WTC11 (cell line): ENCODE results near the gene SPACA1. TPM values are rescaled to one million over a fixed set of nuclear protein-coding genes. Genes with fewer than 3 reads are reported as not detected.

Experiments
- ATAC-seq: fragments of 200-7000 bp; cut with Tn5 transposase; 2 replicates; pipeline ENCODE4 v1.10.0; 2021; ENCODE audit warnings: mild to moderate bottlenecking, moderate library complexity
- CTCF ChIA-PET: fragments of 300-600 bp; sonication (Branson Sonifier 250); formaldehyde crosslinking; loops from one replicate; lab custom pipeline; 2021; ENCODE audit warnings: antibody characterized with exemption; lab: Charles Lee
- POLR2A ChIA-PET: fragments of 350-600 bp; sonication (Branson Sonifier 250); formaldehyde crosslinking; loops from one replicate; lab custom pipeline; 2021; ENCODE audit warnings: antibody characterized with exemption; lab: Charles Lee
- DNase-seq: peaks from one replicate; pipeline ENCODE4 v3.0.0; 2021; ENCODE audit warnings: low spot score
- H3K27ac Mint-ChIP-seq: 2 replicates; pipeline ENCODE4 v1.8.0; 2021; ENCODE audit warnings: mixed read lengths
- H3K27me3 Mint-ChIP-seq: 2 replicates; pipeline ENCODE4 v1.8.0; 2021; ENCODE audit warnings: low read depth, mild to moderate bottlenecking, moderate library complexity, mixed read lengths
- H3K36me3 Mint-ChIP-seq: 2 replicates; pipeline ENCODE4 v1.8.0; 2021; ENCODE audit warnings: mixed read lengths
- H3K4me1 Mint-ChIP-seq: 2 replicates; pipeline ENCODE4 v1.8.0; 2022; ENCODE audit warnings: mixed read lengths
- H3K4me3 Mint-ChIP-seq: 2 replicates; pipeline ENCODE4 v1.8.0; 2021; ENCODE audit warnings: mild to moderate bottlenecking, moderate library complexity, mixed read lengths
- H3K9me3 Mint-ChIP-seq: 2 replicates; pipeline ENCODE4 v1.8.0; 2021; ENCODE audit warnings: mixed read lengths
- AFF4 ChIP-seq: sonication (generic); formaldehyde crosslinking; IDR thresholded peaks from 2 replicates; pipeline ENCODE4 v1.8.1; 2023; ENCODE audit warnings: mild to moderate bottlenecking, missing genetic modification reagents, borderline replicate concordance
- ARID4B ChIP-seq: sonication (generic); formaldehyde crosslinking; IDR thresholded peaks from 2 replicates; pipeline ENCODE4 v1.8.0; 2023; ENCODE audit warnings: missing genetic modification reagents, mild to moderate bottlenecking, borderline replicate concordance
- ATF6 ChIP-seq: sonication (generic); formaldehyde crosslinking; IDR thresholded peaks from 2 replicates; pipeline ENCODE4 v1.8.1; 2023; ENCODE audit warnings: mild to moderate bottlenecking, missing genetic modification reagents
- EMX1 ChIP-seq: fragments of 250-450 bp; sonication (Bioruptor Pico); IDR thresholded peaks from 2 replicates; pipeline ENCODE4 v1.8.0; 2021; ENCODE audit warnings: mild to moderate bottlenecking
- ETV6 ChIP-seq: sonication (generic); formaldehyde crosslinking; IDR thresholded peaks from 2 replicates; pipeline ENCODE4 v1.8.1; 2022; ENCODE audit warnings: mild to moderate bottlenecking, missing genetic modification reagents
- GRHL2 ChIP-seq: fragments of 250-450 bp; sonication (Bioruptor Pico); IDR thresholded peaks from 2 replicates; pipeline ENCODE4 v1.8.0; 2022; ENCODE audit warnings: mild to moderate bottlenecking, moderate library complexity; ENCODE audit not compliant: insufficient replicate concordance, severe bottlenecking
- GTF2I ChIP-seq: fragments of 250-450 bp; sonication (Bioruptor Pico); conservative IDR thresholded peaks from 2 replicates; pipeline ENCODE4 v1.4.0; 2021; ENCODE audit warnings: mild to moderate bottlenecking
- HMGA2 ChIP-seq: fragments of 250-450 bp; sonication (Bioruptor Pico); IDR thresholded peaks from 2 replicates; pipeline ENCODE4 v1.4.0; 2021; ENCODE audit warnings: mild to moderate bottlenecking, moderate library complexity
- IRF2 ChIP-seq: sonication (generic); formaldehyde crosslinking; IDR thresholded peaks from 2 replicates; pipeline ENCODE4 v1.8.0; 2022; ENCODE audit warnings: low read depth, missing genetic modification reagents, borderline replicate concordance
- MYBL2 ChIP-seq: sonication (generic); formaldehyde crosslinking; IDR thresholded peaks from 2 replicates; pipeline ENCODE4 v1.8.1; 2023; ENCODE audit warnings: mild to moderate bottlenecking, moderate library complexity, missing genetic modification reagents
- NFATC4 ChIP-seq: fragments of 250-450 bp; sonication (Bioruptor Pico); IDR thresholded peaks from 2 replicates; pipeline ENCODE4 v1.9.0; 2021; ENCODE audit warnings: mild to moderate bottlenecking
- SOX15 ChIP-seq: fragments of 250-450 bp; sonication (Bioruptor Pico); IDR thresholded peaks from 2 replicates; pipeline ENCODE4 v1.9.0; 2021; ENCODE audit warnings: mild to moderate bottlenecking
- ZBTB21 ChIP-seq: sonication (generic); formaldehyde crosslinking; IDR thresholded peaks from 2 replicates; pipeline ENCODE4 v1.8.1; 2023; ENCODE audit warnings: mild to moderate bottlenecking, missing genetic modification reagents, borderline replicate concordance
- ZBTB43 ChIP-seq: sonication (generic); formaldehyde crosslinking; IDR thresholded peaks from 2 replicates; pipeline ENCODE4 v1.8.1; 2023; ENCODE audit warnings: mild to moderate bottlenecking, missing genetic modification reagents
- ZNF232 ChIP-seq: sonication (generic); formaldehyde crosslinking; IDR thresholded peaks from 2 replicates; pipeline ENCODE4 v1.8.0; 2022; ENCODE audit warnings: mild to moderate bottlenecking, missing genetic modification reagents
- ZNF263 ChIP-seq: sonication (generic); formaldehyde crosslinking; IDR thresholded peaks from 2 replicates; pipeline ENCODE4 v1.8.1; 2022; ENCODE audit warnings: low read depth, mild to moderate bottlenecking, moderate library complexity, missing genetic modification reagents
- total RNA-seq: library from RNA; stranded (reverse); gene quantifications from 3 replicates; pipeline ENCODE4 v1.2.3, GENCODE V29; 2021
- TF ChIP-seq, protein P1 (sequence below): sonication (generic); formaldehyde crosslinking; IDR thresholded peaks from 2 replicates; pipeline ENCODE4 v1.8.0; 2022; ENCODE audit warnings: mild to moderate bottlenecking, missing genetic modification reagents
- TF ChIP-seq, protein P2 (sequence below): fragments of 250-450 bp; sonication (Bioruptor Pico); IDR thresholded peaks from 2 replicates; pipeline ENCODE4 v1.8.0; 2021; ENCODE audit warnings: mild to moderate bottlenecking
- TF ChIP-seq, protein P3 (sequence below): fragments of 250-450 bp; sonication (Bioruptor Pico); IDR thresholded peaks from 2 replicates; pipeline ENCODE4 v1.9.0; 2021; ENCODE audit warnings: mild to moderate bottlenecking
- TF ChIP-seq, protein P4 (sequence below): sonication (generic); formaldehyde crosslinking; IDR thresholded peaks from 2 replicates; pipeline ENCODE4 v1.8.1; 2022; ENCODE audit warnings: mild to moderate bottlenecking, missing genetic modification reagents, moderate library complexity, borderline replicate concordance

SPACA1 gene
- total RNA-seq, 1 experiment from 2014 or later = not detected

- TF ChIP-seq EMX1 = no peak
- TF ChIP-seq, protein P1, sequence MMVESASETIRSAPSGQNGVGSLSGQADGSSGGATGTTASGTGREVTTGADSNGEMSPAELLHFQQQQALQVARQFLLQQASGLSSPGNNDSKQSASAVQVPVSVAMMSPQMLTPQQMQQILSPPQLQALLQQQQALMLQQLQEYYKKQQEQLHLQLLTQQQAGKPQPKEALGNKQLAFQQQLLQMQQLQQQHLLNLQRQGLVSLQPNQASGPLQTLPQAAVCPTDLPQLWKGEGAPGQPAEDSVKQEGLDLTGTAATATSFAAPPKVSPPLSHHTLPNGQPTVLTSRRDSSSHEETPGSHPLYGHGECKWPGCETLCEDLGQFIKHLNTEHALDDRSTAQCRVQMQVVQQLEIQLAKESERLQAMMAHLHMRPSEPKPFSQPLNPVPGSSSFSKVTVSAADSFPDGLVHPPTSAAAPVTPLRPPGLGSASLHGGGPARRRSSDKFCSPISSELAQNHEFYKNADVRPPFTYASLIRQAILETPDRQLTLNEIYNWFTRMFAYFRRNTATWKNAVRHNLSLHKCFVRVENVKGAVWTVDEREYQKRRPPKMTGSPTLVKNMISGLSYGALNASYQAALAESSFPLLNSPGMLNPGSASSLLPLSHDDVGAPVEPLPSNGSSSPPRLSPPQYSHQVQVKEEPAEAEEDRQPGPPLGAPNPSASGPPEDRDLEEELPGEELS (CRISPR knock-in tag) = no peak
- no peak for TF ChIP-seq ZBTB43 (CRISPR knock-in tag)
- TF ChIP-seq ZNF232 (CRISPR knock-in tag) = no peak
- TF ChIP-seq, protein P2, sequence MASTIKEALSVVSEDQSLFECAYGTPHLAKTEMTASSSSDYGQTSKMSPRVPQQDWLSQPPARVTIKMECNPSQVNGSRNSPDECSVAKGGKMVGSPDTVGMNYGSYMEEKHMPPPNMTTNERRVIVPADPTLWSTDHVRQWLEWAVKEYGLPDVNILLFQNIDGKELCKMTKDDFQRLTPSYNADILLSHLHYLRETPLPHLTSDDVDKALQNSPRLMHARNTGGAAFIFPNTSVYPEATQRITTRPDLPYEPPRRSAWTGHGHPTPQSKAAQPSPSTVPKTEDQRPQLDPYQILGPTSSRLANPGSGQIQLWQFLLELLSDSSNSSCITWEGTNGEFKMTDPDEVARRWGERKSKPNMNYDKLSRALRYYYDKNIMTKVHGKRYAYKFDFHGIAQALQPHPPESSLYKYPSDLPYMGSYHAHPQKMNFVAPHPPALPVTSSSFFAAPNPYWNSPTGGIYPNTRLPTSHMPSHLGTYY (CRISPR knock-in tag) = no peak
- no peak for TF ChIP-seq ETV6
- TF ChIP-seq MYBL2 (CRISPR knock-in tag) = no peak
- TF ChIP-seq GRHL2 (CRISPR knock-in tag) = no peak
These were observed 42.1 kb downstream of the SPACA1 start (continued) for GRCh38 chr6:88089708-88090107.

DNA sequence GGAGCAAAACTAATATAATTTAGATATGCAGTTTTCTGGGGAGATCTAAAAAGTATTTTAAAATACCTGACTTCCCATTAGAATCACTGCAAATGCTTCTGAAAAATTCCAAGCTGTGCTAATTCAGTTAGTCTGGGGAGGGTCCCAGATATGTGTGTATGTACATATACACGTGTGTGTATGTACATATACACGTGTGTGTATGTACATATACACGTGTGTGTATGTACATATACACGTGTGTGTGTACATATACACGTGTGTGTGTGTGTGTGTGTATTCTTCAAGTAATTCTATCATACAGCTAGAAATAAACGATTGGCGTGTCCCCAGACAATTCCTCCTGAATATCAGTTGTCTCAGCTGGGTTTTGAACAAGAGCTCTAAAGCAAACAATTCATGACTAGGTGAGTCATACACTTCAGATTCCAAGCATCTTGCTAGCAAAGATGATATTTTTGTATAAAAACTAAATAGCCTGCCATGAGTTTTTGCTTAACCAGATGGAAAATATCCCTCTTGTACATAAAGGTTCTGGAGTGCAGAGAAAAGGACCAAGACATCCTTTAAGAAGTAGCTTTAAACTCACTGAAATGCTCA, 58.2 kb downstream of the SPACA1 start:
- ATAC-seq = no peak
- POLR2A ChIA-PET = no interaction called here
- no peak for DNase-seq
- 0 out of 2 replicates have a peak, but pooled peaks cover 4% of the 10 kb centered on the region for H3K9me3 Mint-ChIP-seq
- H3K4me1 Mint-ChIP-seq = peaks cover 6% of the 10 kb centered on the region
- H3K36me3 Mint-ChIP-seq = no peaks in the 10 kb centered on the region
- H3K4me3 Mint-ChIP-seq = no peak overlapping the region
- H3K27ac Mint-ChIP-seq = no peak overlapping the region
- H3K27me3 Mint-ChIP-seq = no peaks in the 10 kb centered on the region
- CTCF ChIA-PET = interaction anchor here (0.6 to 1.2 kb wide), 2 partner anchors 12 to 176 kb away, joined by 3 read pairs; no protein-coding TSS in a partner anchor
- TF ChIP-seq ZBTB21 (CRISPR knock-in tag) (no peak), SOX15 (CRISPR knock-in tag) (no peak), ZNF263 (CRISPR knock-in tag) (no peak), NFATC4 (CRISPR knock-in tag) (no peak), HMGA2 (CRISPR knock-in tag) (no peak), IRF2 (CRISPR knock-in tag) (no peak), ARID4B (CRISPR knock-in tag) (no peak), GTF2I (no peak), AFF4 (CRISPR knock-in tag) (no peak), ATF6 (CRISPR knock-in tag) (no peak)
- TF ChIP-seq, protein P3, sequence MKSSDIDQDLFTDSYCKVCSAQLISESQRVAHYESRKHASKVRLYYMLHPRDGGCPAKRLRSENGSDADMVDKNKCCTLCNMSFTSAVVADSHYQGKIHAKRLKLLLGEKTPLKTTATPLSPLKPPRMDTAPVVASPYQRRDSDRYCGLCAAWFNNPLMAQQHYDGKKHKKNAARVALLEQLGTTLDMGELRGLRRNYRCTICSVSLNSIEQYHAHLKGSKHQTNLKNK (CRISPR knock-in tag) = no peak
- TF ChIP-seq, protein P4, sequence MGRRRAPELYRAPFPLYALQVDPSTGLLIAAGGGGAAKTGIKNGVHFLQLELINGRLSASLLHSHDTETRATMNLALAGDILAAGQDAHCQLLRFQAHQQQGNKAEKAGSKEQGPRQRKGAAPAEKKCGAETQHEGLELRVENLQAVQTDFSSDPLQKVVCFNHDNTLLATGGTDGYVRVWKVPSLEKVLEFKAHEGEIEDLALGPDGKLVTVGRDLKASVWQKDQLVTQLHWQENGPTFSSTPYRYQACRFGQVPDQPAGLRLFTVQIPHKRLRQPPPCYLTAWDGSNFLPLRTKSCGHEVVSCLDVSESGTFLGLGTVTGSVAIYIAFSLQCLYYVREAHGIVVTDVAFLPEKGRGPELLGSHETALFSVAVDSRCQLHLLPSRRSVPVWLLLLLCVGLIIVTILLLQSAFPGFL (CRISPR knock-in tag) = no peak
